Femur (tissue), 1 donor: Measurements from ENCODE around the gene NGDN.

Experiments used
- DNase-seq: peaks from one replicate; pipeline ENCODE4 v3.0.0-alpha.2; 2017

The NGDN gene

DNA sequence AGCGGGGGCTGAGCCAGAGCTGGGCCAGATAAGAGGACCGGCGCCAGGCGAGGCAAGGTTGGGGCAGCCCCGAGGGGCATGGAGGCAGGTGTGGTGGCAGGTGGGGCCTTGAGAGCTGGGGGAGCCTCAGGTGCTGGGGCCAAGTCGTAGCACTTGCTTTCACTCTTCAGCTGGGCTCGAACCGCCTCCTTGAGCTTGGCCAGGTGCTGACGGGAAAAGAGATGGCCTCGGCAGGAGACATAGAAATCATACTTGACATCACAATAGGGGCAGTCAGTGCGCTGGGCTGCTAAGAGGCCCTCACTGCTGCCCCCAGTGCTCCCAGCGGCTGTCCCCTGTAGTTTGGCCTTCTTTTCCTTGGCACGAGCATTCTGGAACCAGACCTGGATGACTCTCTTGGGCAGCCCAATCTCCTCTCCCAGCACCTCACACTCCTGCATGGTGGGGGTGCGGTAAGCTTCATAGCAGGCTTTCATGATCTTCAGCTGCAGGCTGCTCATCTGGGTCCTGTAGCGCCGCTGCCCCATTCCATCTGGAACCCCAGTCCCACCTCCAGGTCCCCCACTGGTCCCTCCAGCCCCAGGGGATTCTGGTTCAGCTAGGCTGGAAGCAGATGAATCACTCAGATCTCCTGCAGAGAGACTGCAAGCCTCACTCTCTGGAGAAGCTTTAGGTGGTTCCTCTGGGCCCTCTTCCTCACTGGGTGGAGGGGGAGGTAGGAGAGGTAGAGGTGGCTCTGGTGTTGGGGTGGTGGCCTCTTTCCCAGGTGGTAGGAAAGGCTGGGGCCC is 53.9 kb downstream of the NGDN start:
- no peak for DNase-seq

DNA sequence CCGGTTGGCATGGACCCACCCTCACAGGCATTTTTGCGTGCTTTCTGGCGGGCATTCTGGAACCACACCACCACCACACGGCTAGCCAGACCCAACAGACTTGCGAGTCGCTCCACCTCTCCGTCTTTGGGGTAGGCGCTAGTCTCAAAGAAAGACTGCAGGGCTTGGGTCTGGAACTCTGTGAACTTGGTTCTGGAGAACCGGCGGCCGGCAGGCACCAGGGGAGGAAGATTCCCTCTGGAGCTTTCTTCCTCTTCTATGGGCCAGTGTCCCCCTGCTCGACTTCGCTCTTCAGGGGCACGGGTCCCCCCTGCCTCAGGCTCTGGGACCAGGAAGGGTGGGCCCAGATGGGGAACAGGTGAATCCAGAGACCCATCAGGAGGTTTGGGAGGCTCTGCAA is 55.5 kb downstream of the NGDN start:
- no peak for DNase-seq

DNA sequence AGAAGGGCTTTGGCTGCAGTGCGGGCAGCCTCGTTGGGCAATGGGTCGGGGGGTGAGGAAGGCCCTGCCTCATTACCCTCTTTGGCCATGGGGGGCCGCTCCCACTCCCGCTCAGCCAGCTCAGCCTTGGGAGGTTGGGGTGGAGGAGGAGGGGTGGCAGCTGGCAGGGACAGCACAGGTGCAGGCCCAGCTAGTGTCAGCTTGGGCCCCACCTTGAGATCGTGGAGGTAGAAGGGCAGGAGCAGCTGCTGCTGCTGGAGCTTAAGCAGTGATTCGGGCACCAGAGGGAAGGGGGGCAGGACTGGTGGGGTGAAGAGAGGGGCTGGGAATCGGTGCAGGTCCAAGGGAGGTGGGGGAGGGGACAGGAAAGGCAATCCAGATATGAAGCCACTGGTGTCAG is 56.1 kb downstream of the NGDN start:
- no peak for DNase-seq
